HG03045 (cell line): ENCODE measurements around the gene ARCN1.
"Not testable (repeated sequence)": the region's sequence is repeated elsewhere in the genome, so short reads cannot be mapped to it uniquely, and the experiment has no call there.

Experiments
- ATAC-seq: cut with Tn5 transposase; IDR thresholded peaks from one replicate; pipeline ENCODE4 v1.9.1; 2021; ENCODE audit warnings: mild to moderate bottlenecking, moderate library complexity; ENCODE audit not compliant: unreplicated experiment

The ARCN1 gene

DNA sequence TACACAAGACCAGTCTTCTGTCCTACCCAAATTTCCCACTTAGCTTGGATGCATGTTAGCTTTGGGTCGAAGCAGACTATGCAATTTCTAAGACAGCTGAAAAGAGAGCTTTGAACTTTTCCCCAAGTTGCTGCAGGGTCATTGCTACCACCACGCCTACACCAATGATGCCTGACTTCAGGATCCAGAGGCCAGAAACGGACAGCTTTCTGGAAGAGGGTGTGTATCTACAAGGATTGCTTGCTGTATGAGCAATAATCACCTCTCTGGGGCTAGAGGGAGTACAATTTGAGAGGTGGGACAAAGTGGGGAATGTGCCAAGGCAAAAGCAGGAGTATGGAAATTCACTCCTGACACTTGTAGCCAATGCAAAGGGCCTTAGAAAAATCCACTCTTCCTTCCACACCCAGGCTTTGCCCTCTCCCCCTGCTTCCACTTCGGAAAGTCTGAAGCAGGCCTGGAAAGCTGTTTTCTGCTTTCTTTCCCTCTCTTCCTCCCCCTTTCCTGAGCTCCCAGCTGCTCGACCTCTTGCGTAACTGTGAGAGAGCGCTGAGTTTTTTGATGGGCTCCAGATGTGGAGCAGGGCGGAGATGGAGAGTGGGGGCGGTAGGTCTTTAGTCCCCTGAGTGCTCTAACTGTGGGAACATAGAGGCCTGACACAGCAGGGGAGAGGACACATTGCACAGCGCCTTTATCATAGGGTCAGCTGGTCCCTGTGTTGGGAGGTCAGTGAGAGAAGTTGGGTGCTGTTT lies 33.1 kb downstream of the ARCN1 start:
- no peak for ATAC-seq

DNA sequence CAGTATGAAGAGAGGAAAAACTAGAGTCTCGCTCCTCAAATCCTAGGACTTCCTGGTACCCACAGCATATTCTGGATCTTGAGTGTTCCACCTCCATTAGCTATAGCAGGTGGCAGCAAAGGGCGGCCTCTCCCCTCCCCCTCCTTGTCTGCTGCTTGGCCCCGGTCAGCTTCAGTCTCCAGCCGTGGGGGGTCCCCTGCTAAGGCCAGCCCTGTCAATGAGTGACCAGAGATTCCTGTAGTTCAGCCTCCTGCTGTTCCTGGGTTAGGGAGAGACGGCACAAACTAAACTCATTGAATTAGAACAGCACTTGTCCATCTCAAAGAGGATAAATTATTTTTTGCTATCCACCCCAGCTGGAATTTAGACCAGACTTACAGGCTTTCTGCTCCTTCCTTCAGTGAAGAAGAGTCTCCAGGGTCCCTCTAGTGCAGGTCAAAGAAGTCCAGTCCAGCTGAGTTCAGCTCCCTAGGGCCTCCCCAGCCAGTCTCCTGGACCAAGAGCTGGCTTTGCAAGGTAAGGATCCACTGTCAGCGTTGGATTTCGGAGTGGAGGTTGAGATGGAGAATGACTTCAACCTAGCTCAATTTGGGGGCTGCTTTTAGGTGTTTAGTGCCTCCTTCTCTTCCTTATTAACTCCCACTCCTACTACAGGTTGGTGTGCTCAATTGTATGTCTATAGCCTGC lies 34.1 kb downstream of the ARCN1 start:
- ATAC-seq = no peak

DNA sequence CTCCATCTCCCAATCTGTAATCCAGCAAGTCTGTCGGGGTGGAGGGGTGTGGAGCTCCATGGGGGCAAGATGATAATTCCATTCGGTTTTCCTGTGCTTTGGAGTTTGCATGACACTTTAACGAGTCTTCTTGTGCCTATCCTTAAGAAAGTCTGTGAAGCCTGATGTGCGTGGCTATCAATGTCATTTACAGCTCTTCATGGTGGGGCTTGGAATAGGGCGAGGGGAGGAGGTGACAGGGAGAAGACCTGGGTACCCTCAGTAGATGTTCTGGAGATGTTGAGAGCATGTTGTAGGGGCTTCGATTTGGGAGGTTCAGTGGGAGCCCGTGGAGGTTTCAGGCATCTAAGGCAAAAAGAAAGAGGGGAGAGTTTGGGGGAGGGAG lies 34.6 kb downstream of the ARCN1 start:
- no peak for ATAC-seq

DNA sequence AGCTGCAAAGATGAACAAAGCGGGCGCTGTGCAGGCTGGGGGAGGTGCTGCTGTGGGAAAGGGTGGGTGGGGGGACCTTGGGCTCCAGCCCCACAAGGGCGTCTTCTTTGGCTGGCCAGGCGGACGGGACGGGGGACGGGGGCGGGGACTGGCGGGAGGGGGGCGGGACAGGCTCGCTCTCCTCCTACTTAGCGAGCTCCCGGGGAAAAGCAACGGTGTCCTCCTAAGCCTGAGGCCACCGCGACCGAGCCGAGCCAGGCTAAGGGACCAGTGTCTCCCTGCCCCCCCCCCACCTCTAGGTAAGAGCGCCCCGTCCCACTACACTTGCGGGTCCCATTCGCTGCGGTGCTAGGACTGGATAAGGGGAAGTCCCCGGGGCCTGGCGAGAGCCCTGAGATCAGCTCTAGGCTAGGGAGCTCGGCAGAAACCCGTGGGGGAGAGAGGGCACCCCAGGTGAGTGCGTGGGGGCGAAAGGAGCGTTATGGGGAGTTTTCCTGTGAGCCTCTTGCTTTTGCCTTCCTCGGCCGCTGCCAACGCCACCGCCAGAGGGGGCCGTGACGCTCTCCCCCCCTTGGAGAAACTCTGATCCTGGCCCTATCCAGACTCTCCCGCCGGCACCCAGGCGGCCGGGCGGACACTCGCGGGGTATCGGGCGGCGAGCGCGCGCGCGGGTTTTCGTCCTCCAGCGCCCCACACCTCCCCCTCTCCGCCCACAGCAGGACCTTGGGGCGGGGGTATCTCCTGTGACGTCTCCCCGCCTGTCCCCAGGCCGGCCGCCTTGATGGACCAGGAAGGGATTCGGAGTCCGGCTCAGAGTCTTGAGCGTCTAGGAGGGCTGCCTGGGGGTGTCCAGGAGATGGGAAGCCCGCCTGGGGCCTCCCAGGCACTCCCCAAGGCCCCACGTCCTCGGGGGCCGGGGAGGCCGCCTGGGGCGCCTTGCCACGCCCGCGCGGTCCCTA lies 35.5 kb downstream of the ARCN1 start, which contains the start of gene PHLDB1:
Gene PHLDB1, plus strand, starts transcription at position 215 of the 959 bp plus-strand sequence. CDS start 6,222 bp downstream, outside the sequence.
- ATAC-seq = no peak

DNA sequence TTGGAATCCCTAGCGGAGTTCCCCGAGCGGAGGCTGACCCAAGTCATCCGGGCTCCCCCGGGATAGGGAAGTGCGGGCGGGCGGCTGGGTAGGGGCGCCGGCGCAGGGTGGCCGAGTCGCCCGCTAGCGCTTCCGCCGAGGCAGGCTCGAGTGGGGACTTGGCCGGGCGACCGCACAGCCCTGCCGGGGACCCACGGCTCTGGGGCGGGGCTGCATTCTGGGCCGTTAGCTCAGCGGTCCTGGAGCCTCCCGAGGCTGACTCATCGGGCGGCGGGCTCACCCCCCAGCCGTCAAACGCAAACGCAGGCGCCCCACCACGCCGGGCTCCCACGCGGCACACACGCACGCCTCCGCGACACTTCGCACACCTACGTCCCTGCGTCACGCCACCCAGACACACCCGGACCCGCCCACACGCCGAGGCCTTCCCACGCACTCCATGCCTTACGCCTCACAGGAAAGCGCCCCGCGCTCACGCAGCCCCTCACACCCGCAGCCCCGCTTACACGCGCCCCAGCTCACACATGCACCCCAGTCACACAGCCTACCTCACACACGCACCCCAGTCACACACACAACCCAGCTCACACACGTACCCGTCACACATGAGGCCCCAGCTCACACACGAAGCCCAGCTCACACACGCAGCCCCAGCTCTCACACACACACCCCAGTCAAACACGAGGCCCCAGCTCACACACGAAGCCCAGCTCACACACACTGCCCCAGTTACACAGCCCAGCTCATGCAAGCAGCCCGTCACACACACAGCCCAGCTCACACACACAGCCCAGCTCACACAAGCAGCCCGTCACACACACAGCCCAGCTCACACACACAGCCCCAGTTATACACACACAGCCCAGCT lies 36.4 kb downstream of the ARCN1 start:
- ATAC-seq = no peak

DNA sequence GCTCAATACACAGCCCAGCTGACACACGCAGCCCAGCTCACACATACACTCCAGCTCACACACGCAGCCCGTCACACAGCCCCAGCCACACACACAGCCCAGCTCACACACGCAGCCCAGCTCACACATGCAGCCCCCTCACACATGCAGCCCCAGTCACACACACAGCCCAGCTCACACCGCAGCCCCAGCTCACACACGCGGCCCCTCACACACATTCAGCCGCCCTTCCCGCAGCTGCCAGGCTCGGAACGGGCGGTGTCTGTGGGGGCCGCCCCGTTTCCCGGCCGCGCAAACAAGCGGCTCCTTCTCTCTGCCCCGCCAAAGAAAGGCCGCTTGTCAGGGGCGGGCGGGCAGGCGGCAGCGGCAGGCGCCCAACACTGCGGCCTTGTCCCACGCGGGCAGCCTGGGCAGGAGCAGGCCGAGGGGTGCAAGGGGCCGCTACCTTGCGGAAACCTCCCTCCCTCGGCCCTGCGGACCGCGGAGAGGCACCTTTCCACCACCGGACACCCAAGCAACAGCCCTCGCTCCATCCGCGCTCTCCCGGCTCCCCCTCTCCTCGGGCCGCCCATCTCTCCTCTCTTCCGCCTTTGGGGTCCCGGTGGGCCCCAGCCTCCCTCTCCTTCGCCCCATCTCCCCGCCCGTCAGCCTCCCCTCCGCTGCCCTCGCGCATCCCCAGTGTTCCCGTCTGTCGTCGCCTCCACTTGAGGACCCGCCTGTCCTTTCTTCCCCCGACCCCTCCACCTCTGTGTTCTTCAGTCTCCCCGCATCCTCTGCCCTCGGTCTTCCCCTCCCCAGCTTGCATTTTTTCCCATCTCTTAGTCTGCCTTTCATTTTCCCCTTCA lies 37.4 kb downstream of the ARCN1 start:
- ATAC-seq = no peak

DNA sequence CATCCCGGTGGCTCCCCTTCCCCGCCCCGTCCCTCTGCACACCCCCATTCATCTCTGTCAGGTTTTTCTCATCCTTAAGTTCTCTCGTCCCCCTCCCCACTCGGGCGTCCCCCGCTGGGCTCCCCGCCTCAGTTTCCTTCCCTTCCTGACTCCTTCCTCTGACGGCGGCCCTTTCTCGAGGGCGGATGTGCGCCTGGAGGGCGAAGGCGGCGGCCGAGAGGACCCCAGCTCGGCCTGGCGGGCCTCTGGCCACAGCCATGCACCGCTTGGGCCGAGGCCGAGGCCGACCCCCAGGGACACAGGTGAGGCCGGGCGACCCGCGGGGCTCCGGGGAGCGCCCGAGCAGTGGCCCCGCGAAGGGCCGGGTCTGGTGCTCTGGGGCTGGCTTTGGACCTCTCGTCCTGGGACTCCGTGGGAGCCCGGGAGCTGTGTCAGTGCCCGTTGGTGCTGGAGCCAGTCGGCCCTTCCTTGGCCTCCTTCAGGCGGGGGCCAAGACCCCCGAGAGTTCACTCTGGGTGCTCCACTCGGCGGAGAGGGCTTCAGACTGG lies 38.1 kb downstream of the ARCN1 start:
- ATAC-seq = no peak

DNA sequence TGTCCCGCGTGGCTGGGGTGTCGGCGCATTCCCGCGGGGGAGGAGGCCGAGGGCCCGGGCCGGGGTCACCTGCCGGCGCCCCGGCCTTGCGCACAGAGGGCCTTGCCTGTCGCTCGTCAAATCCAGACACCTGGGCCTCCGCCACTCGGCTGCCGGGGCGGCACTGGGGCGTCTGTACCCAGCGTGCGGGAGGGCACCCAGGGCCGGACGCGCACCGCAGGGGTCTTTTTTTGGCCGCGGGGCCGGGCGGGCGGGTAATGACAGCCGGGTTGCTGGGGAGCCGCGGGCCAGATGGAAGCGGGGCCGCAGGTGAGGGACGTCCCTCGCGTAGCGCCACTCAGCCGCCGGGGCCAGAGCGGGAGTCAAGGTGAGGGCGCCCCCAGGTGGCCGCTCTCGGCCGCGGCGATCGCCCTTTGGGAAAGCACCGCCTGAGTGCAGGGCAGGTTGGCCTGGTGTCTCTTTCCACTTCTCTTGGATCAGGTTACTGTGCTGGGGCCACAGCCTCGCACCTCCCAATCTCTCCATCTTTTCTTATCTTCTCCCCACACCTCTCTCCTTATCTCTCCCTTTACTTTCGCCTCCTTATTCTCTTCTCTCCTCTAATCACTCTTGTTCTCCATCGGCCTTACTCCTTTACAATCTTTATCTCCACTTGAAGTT lies 38.7 kb downstream of the ARCN1 start:
- peak; percentile 54 for ATAC-seq

DNA sequence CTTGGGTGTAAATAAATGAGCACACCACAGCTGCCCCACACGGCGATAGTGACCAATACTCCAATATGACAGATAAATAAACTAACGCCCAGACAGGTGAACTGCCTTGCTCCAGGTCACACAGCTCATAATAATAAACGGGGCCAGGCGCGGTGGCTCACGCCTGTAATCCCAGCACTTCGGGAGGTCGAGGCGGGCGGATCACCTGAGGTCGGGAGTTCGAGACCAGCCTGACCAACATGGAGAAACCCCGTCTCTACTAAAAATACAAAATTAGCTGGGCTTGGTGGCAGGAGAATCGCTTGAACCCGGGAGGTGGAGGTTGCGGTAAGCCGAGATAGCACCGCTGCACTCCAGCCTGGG lies 39.2 kb downstream of the ARCN1 start:
- ATAC-seq = not testable (repeated sequence)

DNA sequence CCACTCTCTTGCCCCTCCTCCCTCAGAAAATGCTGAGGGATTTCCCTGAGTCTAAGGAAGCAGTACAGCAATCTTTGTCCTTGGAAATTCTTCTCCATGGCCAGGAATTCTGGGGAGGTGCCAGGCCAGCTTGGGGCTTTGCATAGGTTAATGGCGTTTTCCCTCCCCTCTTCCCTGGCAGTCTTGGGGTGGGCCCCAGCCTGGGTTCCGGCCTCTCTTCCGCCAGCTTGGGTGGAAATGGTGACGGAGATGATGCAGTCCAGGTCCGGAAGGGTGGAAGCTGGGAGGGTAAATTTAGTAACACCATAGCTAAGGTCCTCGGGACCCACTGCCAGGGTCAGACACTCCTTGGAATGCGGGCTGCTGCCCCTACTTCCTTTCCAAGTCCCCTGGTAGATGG lies 40.2 kb downstream of the ARCN1 start:
- no peak for ATAC-seq

DNA sequence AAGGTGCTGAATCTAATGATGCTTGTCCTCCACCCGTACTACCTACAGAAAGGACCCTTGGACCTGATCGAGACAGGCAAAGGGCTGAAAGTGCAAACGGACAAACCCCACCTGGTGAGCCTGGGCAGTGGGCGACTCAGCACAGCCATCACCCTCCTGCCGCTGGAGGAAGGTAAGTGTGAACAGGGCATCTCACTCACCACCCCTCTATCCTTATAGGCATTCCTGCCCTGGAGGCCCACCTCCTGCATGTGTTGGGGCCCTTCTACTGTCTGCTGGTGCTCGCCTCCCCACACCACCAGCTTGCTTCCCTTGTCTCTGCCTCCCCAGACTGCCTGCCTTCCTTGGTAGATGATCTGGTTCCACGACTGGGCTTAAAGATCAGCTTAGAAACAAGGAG lies 42.3 kb downstream of the ARCN1 start:
- no peak for ATAC-seq

DNA sequence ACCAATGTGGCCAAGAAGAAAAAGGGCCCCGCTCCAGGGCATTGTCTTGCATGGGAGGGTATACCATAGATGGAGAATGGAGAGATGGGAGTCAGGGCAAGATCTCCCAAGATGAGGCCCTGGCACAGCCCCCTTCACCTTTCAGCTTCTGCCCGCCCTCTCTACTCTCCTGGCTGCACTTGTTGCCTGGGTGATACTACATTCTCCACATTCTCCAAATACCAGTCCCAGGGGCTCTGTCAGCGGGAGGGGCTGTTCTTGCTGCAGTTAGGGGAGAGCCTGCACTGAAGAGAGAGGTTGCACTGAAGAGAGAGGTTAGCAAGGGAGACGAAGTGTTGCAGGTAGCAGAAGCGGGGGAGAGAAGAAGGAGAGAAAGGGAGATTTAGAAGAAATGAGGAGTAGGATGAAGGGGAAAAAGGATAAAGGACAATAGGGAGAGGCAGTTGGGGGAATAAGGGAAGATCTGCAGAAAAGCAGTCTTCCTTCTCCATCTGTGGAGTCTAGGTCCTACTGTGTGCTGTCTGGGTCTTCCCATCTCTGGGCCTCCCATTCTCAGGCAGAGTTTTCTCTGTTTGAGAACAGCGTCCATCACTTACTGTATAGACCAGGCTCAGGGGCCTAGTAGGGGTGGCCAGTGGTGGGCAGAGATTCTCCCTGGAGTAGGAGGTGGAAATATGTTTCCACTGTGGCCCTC lies 43.2 kb downstream of the ARCN1 start:
- no peak for ATAC-seq

DNA sequence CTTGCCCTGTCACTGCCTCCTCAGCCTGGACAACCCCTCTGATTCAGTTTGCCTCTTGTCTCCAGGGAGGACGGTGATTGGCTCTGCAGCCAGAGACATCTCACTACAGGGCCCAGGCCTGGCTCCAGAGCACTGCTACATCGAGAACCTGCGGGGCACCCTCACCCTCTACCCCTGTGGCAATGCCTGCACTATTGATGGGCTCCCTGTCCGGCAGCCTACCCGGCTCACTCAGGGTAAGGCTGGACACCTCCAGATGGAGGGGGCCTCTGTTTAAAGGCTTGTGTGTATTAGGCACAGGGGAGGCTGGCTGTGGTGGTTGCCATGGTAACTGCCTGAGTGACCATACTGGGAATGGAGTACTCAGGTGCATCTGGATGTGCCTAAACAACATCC lies 43.8 kb downstream of the ARCN1 start:
- ATAC-seq = no peak

DNA sequence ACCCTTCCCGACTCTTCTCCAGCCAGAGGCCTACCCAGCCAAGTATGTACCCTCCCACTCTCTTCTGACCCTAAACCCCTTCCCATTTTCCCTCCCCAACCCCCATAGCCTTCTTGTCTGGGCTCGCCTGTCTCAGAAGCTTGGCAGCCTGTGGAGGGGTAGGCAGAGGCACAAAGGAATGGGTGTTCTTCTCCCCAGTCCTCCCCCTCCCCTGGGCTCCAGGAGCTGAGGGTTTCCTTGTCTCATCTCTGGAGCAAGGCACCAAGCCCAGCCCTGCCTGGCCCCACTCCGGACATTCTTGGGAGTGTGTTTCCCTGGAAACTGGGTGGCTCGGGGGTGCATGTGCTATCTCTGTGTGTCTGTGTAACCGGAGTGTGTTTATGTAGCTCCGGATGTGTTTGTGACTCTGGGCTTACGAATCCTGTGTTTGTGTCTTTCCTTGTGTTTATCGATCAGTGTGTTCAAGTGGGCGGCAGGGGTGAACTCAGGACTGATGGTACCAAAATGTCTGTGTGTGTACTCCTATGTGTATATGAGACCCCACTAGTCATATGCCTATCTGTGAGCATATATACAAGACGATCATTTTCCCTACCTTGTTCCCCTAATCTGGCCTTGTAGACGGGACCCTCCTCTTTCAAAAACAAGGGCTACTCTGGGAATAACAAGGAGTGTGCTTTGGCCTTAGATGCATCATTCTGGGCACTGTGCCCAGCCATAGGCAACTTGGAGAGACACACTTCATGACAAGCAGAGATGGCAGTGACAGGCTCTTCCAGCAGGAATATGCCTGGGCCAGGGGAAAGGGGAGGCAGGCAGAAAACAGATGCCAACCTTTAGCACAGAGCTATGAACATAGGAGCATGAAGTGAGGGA lies 46.1 kb downstream of the ARCN1 start:
- ATAC-seq = no peak

DNA sequence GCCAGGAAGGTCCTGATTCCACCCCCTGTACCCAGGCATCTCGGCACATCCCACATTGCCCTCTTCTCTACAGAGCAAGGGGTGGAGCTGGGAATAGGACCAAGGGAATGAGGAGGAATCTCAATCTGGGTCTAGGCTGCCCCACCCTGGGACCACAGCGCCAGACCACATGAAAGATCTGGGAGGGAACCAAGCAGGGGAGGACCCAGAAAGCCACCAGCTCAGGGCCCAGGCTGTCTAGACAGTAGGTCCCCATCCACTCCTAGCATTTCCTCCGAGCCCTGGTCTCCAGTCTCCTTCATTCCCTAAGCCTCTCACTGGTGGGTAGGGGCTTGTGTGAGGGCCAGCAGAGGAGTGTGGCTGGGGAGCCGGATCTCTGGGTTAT lies 46.8 kb downstream of the ARCN1 start:
- ATAC-seq = no peak

DNA sequence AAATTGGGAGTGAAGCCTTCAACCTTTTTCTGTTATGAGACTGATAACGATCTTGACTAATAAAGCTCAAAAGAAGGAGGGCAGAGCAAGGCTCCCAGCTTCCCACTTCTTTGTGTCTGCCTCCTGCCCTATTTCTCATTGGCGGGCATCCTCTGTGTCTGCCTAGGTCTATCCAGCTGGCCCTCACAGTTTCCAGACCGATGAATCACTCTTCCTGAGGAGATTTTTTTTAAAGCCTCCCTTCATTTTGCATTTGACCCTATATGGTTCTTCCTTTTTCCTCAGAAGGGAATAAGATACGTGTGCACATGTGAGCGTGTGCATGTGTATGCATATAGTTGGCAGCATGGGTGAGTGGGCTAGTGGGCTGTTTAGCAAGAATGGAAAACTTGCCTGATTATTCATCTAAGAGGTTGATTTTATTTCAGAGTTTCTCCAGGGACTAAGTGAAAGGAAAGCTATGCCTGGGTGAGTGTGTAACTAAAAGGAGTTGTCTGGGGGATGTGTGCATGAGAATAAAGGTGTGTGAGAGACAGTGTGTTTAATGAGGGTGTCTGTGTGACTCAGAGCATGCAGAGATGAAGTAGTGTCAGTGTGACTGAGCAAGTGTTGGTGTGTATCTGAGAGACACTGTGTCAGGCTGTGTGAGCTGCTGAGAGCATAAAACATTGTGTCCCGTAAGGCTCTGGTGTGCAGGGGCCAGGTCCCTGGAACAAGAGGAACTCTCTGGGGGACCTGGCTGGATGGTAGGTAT lies 47.4 kb downstream of the ARCN1 start:
- ATAC-seq = no peak
